Islet precursor cell (in vitro differentiated cells): ENCODE data around the gene FOXR1.
A peak's percentile ranks its signal among the peaks of the same experiment; 100 is the strongest.
"Not testable (repeated sequence)": the region's sequence is repeated elsewhere in the genome, so short reads cannot be mapped to it uniquely, and the experiment has no call there.

Experiments
- DNase-seq: peaks from one replicate; pipeline ENCODE4 v3.0.0-alpha.2; 2018

FOXR1 gene

DNA sequence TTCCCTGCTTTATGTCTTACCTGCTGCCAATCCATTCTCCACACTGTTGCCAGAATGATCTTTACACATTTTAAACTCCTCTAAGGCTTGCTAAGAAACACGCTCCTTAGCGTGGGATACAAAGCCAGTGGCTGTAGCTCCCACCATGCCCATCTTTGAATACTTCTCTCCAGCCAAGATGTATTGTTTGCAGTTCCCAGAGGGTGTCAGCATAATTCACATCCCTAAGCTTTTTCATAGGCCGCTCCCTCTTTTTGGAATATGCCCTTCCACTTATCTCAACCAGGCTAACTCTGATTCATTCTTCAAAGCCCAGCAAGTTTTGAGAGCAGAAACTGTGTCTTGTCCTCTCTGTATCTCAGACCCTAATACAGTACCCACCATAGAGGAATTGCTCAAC lies 23.6 kb upstream of the FOXR1 start:
- DNase-seq: no peak

DNA sequence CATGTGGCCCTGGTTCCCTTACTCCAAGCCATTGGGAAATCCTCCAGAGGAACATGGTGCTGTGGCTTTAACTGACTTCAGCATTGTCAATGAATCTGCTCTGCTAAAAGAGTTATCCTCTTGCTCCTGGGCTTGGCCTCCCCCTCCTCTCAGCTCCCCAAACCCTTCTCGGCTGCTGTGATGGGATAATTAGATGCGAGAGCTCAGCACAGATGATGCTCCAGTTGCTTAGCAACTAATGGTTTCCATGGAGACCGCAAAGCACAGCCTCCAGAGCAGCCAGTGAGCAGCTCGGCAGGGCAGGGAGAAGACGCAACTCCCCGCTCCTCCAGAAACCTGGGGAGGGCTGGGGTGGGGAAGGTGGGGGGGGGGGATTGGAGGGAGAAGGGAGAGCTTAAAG lies 18.3 kb upstream of the FOXR1 start:
- DNase-seq: no peak

DNA sequence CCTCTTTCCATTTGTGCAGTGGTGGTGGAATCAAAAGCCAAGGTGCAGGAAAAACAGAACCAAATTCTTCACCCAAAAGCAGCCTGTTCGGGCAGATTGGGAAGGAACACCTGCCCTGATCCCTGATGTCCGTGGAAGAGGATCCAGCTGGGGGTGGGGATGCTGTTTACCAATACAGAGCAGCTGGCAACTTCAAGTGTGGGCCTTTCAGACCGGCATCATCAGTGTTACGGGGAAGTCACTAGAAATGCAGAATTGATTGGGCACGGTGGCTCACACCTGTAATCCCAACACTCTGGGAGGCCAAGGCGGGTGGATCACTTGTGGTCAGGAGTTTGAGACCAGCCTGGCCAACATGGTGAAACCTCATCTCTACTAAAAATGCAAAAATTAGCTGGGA lies 17.6 kb upstream of the FOXR1 start:
- DNase-seq: not testable (repeated sequence)

DNA sequence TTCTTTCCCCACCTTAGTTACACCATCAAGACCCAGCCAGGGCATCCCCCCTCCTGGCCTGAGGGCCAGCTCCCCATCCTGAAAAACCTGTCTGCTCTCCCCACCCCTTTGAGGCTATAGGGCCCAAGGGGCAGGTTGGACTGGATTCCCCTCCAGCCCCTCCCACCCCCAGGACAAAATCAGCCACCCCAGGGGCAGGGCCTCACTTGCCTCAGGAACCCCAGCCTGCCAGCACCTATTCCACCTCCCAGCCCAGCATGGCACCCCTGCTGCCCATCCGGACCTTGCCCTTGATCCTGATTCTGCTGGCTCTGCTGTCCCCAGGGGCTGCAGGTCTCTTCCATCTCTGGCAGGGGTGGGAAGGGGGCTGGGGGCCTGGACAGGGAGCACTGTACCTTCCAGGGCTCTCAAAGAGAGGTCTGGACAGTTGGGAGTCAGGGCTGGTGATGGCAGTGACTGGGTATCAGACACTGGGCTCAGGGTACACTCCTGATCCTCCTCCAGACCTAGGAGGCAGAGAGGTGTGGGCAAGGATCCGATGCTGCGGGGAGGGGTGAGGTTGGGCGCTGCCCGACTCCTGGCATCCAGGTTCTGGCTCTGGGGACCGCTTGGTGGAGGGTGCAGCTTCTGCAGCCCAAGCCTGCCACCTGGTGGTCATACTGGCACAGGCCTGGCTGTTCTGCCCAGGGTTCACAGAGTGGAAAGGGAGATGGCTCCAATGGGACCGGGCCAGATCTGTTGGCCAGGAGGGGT lies 15.3 kb upstream of the FOXR1 start, which contains the start of gene UPK2:
Gene UPK2 (plus strand): TSS at position 205 of the 753 bp plus-strand sequence. CDS start 53 bp downstream, at position 258.
- DNase-seq: peak; percentile 94

DNA sequence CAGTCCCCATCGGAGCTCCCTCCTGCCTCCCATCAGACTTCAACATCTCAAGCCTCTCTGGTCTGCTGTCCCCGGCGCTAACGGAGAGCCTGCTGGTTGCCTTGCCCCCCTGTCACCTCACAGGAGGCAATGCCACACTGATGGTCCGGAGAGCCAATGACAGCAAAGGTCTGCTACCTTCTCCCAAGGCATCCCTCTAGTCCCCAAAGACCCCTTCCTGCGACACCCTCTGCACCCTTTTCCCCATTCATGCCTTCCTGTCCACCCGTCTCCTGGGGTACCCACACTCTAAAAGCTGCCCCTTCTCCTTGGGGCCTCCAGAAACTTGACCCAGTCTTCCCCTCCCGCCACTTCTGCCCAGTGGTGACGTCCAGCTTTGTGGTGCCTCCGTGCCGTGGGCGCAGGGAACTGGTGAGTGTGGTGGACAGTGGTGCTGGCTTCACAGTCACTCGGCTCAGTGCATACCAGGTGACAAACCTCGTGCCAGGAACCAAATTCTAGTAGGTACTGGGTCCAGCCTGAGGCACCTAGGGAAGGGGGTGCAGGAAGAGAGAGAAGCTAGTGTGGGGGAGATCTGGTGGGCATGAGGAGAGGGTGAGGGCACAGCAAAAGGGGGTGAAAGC lies 14.6 kb upstream of the FOXR1 start:
- DNase-seq: no peak

DNA sequence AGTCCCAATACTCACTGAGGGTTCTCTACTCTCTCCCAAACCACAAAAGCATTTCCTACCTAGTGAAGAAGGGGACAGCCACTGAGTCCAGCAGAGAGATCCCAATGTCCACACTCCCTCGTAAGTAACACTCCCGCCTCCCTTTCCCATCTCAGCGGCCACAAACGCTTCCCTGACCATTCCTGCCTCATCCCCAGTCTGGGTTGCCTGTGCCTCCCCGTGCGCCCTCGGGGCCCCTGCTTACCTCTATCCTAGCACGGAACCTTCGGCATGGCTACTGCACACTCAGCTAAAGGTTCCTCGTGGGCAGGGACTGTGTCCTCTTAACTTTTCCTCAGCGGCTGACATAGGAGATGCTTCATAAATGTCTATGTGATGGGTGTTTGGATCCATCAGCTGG lies 14.0 kb upstream of the FOXR1 start:
- DNase-seq: no peak

DNA sequence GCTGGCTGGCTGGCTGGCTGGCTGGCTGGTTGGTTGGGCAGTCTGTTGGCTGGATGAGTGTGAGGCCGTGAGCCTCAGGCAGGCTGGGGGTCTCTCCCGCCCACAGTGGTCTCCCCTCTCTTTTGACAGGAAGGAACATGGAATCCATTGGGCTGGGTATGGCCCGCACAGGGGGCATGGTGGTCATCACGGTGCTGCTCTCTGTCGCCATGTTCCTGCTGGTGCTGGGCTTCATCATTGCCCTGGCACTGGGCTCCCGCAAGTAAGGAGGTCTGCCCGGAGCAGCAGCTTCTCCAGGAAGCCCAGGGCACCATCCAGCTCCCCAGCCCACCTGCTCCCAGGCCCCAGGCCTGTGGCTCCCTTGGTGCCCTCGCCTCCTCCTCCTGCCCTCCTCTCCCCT lies 13.6 kb upstream of the FOXR1 start:
- no peak for DNase-seq

DNA sequence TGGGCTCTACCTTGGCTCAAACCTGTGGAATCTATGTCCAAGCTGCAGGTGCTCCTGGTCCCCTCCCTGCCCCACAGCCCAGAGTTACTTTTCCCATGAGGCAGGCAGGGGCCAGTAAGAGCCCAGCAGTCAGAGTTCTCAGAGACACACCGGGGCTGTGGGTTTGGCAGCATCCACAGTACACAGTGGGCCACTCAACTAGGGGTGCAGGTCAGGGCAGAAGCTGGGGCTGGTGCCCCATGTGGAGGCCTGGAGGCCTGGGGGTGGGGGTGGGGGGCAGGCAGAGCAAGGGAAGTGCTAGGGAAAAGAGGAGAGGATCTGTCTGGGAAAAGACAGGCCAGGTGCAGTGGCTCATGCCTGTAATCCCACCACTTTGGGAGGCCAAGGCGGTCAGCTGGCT lies 13.0 kb upstream of the FOXR1 start:
- DNase-seq: no peak

DNA sequence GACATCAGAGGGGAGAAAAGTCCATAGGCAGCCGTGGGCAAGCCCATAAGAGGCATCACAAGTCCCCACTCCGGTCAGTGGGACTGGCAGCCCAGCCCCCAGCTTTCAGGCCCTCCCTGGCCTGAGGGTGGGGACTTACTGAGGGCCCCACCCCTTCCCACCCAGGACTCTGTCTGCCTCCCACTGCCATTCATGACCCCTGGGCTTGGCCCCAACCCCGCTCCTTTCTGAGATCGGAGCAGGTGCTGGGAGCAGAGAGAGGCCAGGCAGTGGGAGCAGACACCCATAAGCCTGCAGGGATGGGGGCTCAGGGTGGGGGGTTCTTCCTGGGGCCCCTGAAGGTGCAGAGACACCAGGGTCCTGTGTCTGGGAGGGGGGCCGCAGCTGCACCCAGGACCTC lies 10.4 kb upstream of the FOXR1 start:
- no peak for DNase-seq

DNA sequence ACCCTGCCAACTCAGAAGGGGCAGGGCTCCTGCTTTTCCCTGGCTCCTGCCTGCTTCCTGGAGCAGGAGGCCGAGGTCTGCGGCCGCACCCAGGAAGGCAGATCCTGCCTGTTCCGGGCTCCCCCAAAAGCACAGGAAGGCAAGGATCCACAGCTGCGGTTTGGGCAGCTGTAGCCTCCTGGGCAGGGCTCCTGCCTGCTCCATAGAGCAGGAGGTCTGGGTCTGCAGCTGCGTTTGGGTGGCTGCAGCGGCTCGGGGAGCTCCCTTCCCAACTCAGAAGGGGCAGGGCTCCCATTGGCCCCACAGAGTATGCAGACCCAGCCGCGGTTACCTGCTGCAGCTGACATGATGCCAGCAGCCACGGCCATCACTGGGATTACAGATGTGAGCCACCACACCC lies 10.0 kb upstream of the FOXR1 start:
- DNase-seq: no peak

DNA sequence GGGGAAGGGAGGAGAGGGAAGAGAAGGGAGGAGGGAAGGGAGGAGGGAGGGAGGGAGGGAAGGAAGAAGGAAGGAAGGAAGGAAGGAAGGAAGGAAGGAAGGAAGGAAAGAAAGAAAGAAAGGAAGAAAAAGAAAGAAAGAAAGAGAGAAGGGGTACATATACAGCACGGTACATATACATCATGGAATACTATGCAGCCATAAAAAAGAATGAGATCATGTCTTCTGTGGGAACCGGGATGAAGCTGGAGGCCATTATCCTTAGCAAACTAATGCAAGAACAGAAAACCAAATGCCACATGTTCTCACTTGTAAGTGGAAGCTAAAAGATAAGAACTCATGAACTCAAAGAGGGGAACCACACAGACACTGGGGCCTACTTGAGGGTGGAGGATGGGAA lies 2.1 kb upstream of the FOXR1 start:
- DNase-seq: not testable (repeated sequence)

DNA sequence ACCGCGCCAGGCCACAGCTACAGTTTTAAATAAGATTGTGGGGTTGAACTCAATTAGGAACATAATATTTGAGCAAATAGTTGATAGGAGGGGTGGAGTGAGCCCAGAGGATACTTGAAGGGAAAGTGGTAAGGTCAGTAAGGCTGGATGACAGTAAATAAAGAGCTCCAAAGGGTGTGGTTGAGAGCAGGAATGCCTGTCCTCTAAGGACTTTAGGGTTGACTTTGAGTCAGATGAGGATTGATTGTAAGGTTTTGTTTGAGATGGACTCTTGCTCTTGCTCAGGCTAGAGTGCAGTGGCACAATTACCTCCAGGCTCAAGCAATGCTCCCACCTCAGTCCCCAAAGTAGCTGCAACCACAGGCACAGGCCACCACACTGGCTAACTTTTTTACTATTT lies 2.4 kb downstream of the FOXR1 start:
- DNase-seq: no peak

DNA sequence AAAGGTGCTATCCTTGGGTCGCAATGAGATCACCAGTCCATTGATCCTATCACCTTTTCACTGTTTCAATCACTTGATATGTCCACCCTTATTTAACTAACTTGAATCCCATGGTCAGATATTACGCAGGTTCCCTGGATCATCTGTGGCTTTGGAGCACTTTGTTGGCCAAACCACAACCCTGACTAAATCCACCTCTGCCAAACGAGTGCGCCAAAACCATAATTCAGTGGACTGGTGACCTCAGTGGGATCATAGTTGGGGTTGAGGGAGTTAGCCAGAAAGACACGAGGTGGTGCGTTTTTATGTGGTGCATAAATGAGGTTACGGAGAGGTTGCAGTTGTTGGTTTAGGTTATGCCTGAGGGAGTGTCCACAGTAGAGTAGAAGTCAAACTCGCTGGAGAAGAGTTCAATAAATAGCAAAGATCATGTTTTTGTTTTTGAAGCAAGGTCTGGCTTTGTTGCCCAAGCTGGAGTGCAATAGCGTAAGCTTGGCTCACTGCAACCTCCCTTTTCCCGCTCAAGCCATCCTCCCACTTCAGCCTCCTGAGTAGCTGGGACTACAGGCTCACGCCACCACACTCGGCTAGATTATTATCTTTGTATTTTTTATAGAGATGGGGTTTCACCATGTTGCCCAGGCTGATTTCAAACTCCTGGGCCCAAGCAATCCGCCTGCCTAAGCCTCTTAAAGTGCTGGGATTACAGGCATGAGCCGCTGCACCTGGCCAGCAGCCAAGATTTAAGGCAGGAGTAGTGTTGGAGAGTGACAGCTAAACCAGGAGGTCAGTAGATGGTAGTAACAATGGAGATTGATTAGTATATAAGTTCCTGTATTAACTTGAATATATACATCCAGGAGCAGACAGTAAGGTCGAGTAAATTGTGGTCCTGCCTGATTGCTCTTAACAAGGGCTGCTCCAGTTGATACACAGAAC lies 4.5 kb downstream of the FOXR1 start:
- DNase-seq: no peak

DNA sequence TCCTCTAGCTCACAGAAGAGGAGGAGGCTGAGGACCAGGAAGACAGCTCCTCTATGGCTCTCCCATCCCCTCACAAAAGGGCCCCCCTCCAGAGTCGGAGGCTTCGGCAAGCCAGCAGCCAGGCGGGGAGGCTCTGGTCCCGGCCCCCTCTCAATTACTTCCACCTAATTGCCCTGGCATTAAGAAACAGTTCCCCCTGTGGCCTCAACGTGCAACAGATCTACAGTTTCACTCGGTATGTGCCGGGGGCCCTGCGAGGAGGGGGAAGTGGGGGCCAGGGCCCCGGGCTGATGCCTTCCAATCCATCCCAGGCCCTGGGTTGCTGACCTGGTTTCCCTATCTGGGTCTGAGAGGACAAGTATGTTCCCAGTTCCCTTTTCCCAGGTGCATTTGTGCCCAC lies 7.9 kb downstream of the FOXR1 start:
- no peak for DNase-seq

DNA sequence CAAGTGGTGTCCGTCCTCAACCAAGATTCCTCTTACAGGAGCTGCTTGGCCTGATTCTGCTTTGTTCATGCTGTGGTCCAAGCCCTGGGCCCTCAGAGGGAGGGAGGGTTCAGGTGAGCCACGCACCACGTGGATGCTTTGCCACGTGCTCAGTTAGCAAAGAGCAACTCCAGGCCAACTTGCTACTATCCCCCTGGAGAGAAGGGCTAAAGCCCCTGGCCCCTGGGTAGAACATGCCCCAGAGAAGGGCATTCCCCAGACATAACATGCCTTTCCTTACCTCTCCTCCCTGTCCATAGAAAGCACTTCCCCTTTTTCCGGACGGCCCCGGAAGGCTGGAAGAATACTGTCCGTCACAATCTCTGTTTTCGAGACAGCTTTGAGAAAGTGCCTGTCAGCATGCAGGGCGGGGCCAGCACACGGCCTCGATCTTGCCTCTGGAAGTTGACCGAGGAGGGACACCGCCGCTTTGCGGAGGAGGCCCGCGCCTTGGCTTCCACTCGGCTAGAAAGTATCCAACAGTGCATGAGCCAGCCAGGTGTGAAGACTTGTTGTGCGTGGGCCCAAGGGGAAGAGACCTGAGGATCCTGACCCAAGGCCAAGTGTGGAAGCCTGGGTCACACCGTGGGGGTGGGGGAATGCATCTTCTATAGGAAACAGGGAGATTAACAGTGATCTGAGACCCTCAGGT lies 8.8 kb downstream of the FOXR1 start:
- no peak for DNase-seq

DNA sequence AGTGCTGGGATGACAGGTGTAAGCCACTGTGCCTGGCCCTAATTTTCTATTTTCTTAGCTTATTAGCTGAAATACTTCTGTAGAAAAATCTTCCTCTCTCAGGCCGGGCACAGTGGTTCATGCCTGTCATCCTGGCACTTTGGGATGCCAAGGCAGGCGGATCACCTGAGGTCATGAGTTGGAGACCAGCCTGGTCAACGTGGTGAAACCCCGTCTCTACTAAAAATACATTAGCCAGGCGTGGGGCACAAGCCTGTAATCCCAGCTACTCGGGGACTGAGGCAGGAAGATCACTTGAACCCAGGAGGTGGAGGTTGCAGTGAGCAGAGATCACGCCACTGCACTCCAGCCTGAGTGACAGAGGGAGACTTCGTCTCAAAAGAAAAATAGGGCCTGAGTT lies 12.8 kb downstream of the FOXR1 start:
- not testable (repeated sequence) for DNase-seq

DNA sequence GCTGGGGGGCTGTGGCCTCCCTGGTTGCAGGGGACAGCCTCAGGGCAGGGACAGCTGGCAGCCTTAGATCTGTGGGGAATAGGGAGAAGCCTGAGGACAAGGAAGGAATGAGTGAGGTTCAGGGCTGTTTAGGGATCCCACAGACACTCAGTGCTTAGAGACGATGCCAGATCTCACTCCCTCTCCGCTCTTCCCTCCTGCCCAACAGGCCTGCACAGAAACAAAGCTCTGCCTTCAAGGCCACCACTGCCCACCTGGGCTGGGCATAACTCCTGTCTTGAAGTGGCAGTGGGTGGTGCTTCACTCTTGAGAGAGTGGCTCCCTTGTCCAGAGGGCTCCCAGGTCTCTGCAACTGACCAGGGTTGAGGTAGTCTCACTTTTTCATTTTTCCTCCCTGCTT lies 13.3 kb downstream of the FOXR1 start:
- DNase-seq: no peak

DNA sequence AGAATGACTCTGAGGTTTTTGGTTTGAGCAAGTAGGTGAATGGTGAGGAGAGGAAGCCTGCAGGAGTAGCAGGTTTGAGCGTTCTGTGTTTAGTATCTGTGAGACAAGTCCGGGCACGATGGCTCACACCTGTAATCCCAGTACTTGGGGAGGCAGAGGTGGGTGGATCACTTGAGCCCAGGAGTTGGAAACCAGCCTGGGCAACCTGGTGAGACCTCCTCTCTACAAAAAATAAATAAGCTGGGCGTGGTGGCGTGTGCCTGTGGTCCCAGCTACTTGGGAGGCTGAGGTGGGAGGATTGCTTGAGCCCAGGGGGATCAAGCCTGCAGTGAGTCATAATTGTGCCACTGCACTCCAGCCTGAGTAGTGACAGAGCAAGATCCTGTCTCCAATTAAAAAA lies 16.7 kb downstream of the FOXR1 start:
- no peak for DNase-seq

DNA sequence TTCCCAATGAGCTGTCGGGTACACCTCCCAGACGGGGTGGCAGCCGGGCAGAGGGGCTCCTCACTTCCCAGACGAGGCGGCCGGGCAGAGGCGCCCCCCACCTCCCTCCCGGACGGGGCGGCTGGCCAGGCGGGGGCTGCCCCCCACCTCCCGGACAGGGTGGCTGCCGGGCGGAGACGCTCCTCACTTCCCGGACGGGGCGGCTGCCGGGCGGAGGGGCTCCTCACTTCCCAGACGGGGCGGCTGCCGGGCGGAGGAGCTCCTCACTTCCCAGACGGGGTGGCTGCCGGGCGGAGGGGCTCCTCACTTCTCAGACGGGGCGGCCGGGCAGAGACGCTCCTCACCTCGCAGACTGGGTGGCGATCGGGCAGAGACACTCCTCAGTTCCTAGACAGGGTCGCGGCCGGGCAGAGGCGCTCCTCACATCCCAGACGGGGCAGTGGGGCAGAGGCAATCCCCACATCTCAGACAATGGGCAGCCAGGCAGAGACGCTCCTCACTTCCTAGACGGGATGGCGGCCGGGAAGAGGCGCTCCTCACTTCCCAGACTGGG lies 20.0 kb downstream of the FOXR1 start:
- not testable (repeated sequence) for DNase-seq

DNA sequence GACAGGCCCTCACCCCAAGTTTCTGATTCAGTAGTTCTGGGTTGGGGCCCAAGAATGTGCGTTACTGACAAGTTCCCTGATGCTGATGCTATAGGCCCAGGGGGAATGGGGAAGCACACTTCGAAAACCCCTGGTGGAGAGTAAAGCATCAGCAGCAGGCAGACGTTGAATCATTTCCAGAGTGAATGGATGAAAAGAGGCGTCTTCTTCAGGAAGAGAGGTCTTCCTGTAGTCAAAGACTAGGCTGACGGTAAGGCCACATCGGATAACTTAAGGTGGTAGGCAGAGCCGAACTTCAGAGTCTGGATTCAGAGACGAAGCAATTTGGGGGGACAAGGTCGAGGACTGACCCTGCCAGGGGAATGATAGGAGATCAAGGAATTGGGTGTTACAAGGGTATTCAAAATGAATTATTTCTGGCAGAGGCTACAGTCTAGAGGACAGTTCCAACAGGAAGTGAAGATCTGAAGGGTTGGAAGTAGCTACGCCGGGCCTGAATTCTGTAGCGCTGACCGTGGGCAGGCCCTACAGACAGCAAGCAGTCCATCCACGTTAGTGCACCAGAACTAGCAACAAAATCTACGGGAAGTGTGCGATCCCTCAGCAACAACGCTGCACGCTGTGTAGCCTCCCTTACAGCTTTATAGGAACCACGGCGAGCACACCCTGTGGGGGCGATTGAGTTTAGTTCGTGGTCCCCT lies 25.5 kb downstream of the FOXR1 start:
- DNase-seq: no peak

DNA sequence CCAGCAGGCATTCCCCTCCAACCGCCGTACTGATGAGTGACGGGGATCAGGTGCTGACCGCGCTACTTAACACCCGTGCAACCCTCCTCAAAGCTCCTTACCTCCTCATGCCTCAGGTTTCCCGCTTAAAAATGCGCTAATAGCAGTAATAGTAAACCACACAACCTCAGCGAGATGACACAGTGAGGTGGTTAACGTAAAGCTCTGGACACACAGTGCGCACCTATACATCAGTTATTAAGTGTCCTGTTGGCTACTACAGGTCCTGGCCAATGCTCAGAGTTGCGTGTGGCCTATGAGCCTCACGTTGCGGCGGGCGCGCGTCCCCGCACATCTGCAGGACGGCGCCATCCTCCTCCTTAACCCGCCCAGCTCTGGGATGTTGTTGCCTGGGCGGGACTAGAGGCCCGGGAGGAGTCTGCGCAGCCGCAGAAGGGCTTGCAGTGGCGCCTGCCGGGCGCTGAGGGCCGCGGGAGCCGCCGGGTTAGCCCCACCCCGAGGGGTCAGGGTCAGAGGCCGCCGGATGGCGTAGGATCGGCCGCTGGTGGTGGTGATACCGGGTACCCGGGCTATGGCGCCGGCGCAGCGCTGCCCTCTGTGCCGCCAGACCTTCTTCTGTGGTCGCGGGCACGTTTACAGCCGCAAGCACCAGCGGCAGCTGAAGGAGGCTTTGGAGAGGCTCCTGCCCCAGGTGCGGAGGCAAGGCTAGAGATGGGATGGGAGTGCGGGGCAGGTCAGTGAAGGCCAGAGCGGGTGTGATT lies 26.2 kb downstream of the FOXR1 start, which contains the start of gene CENATAC:
Gene CENATAC (plus strand): TSS at position 512 of the 761 bp plus-strand sequence. CDS start 60 bp downstream, at position 572.
- peak; percentile 98 for DNase-seq
